Measurements from ENCODE around the gene REG1B.

DNA sequence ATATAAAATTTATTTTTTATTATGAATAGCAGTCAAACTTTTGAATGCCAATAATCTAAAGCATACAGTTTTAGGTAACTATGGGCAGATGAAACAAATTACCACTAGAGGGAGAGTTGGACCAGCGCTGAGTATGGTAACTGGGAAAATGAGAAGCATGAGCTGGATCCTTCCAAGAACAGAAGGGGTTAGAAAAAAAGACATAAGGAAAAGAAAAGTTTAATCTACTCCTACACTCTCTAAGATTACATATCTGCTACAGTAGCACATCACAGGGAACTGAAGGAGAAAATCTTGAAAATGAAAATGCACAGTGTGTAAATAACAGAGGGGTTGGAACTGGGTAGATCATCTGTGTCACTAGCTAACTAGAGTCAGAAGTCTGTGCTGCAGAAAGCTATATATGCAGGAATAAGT is 46.8 kb downstream of the REG1B start:
- TF ChIP-seq, protein P1, sequence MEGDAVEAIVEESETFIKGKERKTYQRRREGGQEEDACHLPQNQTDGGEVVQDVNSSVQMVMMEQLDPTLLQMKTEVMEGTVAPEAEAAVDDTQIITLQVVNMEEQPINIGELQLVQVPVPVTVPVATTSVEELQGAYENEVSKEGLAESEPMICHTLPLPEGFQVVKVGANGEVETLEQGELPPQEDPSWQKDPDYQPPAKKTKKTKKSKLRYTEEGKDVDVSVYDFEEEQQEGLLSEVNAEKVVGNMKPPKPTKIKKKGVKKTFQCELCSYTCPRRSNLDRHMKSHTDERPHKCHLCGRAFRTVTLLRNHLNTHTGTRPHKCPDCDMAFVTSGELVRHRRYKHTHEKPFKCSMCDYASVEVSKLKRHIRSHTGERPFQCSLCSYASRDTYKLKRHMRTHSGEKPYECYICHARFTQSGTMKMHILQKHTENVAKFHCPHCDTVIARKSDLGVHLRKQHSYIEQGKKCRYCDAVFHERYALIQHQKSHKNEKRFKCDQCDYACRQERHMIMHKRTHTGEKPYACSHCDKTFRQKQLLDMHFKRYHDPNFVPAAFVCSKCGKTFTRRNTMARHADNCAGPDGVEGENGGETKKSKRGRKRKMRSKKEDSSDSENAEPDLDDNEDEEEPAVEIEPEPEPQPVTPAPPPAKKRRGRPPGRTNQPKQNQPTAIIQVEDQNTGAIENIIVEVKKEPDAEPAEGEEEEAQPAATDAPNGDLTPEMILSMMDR (IDR thresholded peaks at IDR 0.05; ENCODE audit: insufficient read depth, low read depth, low read length), result peak; percentile 28
- no peak for TF ChIP-seq EZH2 (IDR thresholded peaks at IDR 0.05; ENCODE audit: insufficient read depth, low read length)

Measured in astrocyte (in vitro differentiated cells and primary cell).